ENCODE measurements around the gene SMC3.
"Not testable (repeated sequence)": the region's sequence is repeated elsewhere in the genome, so short reads cannot be mapped to it uniquely, and the experiment has no call there.

SMC3 gene

DNA sequence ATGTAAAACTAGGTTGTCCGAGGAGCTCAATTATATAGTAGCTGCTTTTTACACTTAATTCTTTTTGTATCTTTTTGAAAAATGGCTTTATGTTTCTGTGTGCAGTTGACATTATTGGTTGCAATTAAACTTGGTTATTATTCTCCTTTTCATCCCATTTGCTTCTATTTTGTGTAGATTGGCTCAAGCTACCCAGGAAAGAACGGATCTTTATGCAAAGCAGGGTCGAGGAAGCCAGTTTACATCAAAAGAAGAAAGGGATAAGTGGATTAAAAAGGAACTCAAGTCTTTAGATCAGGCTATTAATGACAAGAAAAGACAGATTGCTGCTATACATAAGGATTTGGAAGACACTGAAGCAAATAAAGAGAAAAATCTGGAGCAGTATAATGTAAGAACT lies 16.5 kb downstream of the SMC3 start:
- DNase-seq: no peak

DNA sequence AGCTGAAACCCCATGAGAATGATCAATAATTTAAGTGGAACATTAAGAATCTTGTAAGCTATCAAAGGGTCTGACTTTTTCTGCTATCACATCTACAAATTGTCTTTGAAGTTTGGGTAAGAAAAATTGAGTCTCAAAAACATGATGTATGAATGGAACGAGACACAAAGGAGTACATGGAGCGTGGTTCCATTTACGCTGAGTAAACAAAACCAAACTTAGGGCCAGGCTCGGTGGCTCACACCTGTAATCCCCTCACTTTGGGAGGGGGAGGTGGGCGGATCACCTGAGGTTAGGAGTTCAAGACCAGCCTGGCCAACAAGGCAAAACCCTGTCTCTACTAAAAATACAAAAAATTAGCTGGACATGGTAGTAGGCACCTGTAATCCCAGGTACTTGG lies 24.3 kb downstream of the SMC3 start:
- no peak for DNase-seq

DNA sequence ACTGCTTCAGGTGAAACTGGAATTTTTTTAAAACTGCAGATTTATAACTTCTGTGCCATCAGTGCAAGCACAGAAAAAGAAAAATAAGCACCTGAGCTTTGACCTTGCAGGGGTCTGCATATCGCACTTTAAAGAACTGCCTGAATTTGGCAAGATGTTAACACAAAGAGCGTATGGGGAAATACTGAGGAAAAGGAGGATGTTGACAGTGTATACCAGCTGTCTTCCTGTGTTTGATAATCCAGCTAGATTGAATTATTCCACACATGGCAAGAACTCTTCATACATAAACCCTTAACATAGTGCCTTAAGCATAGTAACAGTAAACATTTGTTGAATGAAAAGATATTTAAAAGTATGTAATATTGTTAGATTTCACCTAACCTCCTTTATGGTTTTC lies 30.0 kb downstream of the SMC3 start:
- DNase-seq: no peak

DNA sequence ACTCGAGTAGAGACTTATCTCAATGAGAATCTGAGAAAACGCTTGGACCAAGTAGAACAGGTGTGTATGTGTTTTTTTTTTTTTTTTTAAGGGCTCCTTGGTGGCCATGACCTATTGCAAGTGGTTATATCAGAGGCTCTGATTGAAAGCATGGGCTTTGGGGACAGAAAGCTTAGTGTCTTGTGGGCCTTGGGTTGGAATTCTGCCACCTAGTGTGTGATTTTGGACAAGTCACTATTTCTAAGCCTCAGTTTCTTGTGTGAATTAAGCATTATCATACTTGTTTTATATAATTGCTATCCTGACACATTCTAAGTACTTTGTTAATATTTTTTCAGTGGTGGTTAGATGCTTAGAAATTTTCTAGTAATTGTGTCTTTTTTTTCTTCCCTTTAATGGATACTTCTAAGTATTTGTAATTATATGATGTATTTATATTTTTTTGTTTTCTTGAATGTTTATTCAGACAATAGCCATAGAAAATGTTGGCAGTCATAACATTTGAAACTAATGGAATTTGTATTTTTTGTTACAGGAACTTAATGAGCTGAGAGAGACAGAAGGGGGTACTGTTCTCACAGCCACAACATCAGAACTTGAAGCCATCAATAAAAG lies 33.1 kb downstream of the SMC3 start:
- DNase-seq: peak; percentile 65 to 75 (median 68)

DNA sequence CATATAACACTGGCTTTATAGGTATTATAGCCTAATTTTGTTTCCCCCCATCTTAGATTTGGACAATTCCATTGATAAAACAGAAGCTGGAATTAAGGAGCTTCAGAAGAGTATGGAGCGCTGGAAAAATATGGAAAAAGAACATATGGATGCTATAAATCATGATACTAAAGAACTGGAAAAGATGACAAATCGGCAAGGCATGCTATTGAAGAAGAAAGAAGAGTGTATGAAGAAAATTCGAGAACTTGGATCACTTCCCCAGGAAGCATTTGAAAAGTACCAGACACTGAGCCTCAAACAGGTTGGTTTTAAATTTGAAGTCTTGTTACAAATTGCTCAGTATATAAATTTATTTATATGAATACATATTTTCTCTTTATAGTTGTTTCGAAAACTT lies 34.1 kb downstream of the SMC3 start:
- DNase-seq: no peak

DNA sequence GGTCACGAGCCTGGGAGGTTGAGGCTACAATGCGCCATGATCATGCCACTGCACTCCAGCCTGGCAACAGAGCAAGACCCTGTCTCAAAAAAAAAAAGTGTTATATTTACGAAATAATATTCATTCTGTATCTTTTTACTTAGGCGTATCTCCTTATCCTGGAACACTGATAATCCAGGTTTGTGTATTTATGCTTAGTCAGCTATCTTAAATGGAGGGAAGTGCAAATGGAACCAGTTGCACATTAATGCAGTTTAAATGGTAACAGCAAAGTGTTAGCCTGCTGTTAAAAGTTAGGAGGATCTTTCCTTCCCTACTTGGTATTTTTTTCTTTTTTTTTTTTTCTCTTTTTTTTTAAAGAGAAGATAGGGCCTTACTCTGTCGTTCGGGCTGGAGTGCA lies 40.6 kb downstream of the SMC3 start:
- no peak for DNase-seq

DNA sequence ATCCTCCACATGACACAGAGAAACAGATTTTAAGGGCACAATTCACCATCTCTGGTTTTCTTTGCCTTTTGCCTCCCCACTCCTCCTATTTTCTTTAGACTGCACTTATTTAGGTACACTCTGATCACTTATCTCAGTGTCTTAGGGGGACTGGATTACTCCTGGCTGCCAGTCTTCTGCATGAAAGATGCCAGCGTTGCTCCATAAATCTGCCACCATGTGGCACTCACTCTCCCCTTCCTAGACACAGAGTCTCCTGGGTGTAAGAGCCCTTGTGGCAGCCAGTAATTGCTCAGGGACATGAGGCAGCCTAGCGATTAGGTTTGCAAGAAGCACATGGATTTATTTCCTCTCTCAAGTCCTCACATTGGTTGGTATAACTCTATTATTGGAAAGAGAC lies 42.1 kb downstream of the SMC3 start:
- no peak for DNase-seq

DNA sequence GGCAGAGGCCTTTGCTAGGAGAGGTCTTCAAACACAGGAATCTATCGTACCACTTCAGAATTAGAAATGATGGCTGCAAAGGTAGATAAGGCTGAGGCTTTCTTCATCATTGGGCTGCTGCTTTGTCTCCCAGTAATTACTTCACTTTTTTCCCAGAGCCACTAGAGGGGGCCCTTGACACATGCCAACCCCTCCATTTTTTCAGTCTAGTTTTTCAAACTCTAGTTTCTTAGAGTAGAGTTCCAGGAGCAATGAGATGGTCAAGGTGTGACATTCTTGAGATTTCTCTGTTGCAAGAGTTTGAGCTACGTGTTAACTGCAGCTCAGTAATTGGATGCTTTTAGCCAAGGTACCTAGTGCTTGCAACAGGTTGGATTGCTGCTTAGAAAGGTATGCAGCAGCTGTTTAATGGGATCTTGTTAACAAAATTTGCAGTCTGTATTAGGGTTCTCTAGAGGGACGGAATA lies 42.8 kb downstream of the SMC3 start:
- DNase-seq: peak; percentile 58 to 65 (median 64)

DNA sequence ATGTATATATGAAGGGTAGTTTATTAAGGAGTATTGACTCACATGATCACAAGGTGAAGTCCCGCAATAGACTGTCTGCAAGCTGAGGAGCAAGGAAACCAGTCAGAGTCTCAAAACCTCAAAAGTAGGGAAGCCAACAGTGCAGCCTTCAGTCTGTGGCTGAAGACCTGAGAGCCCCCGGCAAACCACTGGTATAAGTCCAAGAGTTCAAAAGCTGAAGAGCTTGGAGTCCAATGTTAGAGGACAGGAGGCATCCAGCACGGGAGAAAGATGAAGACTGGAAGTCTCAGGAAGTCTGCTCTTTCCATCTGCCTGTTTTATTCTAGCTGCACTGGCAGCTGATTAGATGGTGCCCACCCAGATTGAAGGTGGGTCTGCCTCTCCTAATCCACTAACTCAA lies 43.3 kb downstream of the SMC3 start:
- not testable (repeated sequence) for DNase-seq

DNA sequence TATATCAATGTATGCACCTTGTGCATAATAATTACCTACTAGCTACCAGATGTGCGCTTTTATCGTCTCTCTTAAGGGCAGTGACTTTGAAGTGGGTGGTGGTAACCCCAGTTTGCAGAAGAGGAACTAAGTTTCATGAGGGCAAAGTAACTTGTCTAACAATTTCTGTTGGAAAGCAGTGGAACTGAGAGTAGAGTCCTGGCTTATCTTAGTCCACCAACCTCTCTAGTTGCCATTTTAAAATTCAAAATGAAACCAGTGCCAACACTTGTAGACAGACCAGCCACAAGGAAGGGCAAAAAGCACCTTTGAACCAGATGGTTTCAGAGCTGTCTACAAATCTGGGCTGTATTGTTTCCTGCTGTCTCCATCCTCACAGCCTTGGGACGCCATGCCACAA lies 44.6 kb downstream of the SMC3 start:
- peak in 2 of 3 donors; percentile 31 to 37 for DNase-seq

DNA sequence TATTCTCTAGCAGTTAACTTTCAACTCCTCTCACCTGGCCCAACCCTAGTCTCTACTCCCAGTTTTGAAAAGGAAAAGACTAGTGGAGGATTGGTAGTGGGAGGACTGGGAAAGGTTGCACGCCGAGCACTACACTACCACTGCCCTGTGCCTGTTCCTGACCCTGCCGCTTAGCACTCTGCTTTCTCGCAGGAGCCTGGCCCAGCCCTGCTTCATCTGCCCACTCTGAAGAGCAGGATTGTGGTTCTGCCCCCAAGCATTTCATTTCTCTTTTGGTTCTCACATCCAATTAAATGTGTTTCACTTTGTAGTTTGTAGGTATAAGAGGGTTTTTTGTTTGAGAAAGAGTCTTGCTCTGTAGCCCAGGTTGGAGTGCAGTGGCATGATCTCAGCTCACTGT lies 45.1 kb downstream of the SMC3 start:
- DNase-seq: no peak

DNA sequence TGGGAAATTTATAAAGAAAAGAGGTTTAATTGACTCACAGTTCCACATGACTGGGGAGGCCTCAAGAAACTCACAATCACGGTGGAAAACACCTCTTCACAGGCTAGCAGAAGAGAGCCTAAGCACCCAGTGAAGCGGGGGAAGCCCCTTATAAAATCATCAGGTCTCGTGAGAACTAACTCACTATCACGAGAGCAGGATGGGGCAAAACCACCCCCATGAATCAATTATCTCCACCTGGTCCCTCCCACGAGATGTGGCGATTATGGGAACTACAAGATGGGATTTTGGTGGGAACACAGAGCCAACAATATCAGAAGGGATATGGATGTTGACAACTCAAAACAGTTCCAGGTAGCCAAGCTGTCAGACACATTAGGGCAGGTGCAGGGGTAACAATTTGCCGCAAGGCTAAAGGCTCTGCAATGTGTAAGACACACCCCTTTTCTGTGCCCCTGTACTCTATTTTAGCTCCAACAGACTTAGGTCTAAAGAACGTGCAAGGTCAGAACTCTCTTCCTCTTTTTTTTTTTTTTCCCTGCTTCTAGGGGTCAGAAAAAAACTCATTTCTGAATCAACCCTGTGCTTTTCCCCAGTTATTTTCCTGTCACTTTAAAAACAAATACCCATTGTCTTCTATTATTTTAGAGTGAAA lies 46.0 kb downstream of the SMC3 start:
- DNase-seq: peak; percentile 39 to 75 (median 70)

DNA sequence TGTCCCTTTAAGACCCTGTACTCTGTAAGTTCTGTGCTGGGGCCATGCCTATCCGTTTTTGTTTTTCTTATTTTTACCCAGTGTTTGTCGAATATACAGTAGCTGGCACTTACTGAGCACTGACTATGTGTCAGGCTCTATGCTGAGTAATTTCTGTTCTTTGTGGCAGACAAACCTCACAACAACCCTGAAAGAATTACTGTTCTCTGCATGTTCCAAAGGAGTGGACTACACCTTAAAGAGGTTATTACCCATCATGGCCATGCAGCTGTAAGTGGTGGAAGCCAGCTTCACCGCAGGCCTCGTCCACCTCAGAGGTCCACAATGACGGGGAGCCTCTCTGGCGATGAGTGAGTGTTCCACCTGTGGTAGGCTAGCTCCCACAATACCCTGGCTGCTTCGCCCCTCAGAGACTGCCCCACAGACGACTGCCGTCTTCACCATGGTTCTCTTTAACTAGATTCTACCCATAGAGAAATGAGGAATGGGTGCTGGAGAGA lies 46.6 kb downstream of the SMC3 start:
- DNase-seq: no peak

DNA sequence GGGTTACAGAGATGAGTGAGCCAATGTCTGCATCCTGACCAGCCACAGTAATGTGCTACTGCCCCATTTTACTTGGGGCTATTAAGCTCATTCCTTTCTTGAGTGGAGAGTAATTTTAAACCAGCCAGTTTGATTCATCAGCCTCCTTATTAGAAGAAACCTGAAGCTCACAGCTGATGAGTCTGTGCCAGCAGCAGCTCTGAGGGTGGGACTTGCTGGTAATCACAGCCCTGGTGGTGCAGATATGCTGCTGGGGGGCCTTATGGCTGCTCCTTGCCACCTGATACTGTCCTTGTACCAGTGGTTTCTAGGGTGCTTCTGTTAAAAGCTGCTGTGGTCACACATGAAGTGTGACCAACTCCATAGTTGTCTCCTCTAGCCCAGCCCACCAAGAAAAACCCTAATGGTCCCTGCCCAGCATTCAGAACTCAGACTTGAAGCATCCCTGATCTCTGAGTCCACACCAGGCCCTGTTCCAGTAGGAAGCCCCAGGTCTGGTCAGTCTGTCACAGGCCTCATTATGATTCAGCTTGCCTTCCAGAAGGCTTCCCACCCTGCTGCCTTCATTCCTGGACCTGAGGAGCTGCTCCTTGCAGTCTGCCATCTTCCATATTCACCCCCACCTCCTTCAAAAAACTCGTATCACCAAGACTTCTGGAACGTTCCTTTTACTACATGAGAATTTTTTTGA lies 47.7 kb downstream of the SMC3 start:
- no peak for DNase-seq

DNA sequence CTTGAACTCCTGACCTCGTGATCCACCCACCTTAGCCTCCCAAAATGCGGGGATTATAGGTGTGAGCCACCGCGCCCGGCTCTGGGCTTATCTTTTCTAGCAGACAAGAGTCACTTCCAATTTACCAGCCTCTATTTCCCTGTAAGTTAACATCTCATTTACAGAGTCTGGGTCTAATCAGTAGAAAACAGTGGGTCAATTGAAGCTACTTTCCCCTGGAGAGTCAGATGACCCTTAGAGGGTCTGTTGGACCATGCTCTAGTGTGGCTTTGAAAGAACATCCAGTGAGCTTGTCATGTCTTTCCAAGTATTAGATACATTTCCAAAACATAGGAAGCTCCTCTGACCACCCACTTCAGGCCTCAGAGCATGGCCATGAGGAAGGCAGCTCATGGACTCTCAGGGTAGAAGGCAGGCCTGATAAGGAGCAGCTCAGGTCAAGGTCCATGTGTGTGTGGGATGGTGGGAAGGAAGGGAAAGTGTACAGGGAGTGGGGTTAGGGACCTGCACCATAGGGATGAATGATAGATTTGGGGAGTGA lies 49.1 kb downstream of the SMC3 start:
- DNase-seq: no peak

DNA sequence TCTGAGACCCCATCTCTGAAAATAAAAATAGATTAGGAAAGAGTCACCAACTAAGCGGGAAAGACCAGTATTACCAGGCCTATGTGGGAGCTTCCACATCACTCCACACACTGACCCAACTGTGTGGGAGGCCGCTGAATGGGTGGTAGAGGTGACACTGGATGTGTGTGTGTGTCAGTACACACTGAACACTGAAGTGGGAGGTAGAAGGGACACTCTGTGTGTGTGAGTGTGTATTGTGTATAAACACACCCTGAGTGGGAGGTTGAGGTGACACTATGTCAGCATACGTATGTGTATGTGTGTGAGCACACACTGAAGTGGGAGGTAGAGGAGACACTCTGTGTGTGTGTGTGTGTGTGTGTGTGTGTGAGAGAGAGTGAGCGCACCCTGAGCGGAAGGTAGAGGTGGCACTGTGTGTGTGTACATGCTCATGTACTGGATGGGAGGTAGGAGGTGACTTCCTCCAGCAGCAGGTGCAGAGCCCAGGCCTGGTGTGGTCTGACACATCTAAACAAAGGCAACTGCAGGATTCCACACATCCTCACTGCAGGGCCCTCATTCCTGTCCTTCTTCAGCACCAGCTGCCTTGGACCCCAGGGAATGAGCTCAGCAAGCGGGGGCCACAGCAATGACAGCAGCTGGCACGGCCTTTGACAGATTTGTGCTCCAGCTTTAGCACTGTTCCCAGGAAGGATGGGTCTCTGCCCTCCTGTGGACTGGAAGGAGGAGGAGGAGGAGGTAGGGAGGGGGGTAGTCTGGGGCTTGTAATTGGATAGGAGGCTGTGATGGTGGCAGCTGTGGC lies 50.1 kb downstream of the SMC3 start:
- DNase-seq: peak; percentile 50 to 66 (median 66)

DNA sequence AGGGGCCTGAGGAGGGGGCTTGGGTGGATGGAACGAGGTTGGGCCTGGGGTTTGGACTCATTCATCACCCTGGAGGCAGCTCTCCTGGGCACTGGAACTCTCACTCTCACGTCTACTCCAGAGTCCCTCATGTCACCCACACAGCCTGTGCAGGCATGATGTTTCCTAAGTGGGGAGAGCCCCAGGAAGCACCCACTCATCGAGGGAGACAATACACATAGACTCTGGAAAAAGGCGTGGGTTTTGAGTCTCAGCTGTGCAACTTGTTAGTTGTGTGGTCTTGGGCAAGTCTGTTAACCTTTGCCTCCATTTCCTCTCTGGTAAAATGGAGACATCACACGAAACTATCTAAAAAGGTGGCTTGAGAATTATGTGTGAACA lies 50.7 kb downstream of the SMC3 start:
- peak; percentile 66 to 78 (median 74) for DNase-seq

DNA sequence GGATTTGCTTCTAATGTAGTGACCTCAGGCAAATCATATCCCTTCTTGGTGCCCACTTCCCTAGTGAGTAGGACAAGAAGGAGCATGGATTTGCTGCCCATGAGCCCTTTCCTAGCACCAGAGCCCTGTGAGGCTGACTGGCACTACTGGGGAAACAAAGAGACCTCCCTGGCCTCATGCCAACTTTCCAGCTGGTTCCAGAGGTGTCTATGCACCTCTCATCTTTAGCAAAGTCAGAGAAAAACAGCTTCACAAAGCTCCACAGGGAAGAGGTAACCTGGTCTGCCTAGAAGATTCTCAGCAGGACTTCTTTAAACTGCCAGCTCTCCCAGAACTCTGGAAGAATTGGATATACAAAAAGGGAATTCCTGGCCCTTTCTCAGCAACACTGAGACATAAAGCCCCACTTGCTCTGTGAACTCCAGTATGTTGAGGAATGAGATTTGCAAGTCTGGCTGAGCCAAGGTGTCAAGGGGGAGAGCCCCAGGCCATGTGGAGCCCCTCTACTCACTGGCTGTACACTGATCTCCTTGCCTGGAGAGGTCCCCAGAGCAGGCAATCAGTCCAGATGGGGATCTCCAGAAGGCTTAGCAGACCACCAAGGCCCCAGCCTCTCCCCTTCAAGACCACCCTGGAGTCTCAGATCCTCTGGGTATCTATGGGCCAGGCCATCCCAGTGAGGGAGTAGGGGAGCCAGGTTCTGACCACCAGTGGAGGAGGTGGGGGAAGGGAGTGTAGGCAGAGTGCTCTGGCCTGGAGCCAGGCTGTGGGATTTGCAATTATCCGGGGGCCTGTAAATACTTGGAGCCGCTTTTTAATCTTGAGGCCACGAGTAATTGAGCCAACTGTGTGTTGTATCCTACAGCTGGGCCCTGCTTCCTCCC lies 52.3 kb downstream of the SMC3 start:
- no peak for DNase-seq

DNA sequence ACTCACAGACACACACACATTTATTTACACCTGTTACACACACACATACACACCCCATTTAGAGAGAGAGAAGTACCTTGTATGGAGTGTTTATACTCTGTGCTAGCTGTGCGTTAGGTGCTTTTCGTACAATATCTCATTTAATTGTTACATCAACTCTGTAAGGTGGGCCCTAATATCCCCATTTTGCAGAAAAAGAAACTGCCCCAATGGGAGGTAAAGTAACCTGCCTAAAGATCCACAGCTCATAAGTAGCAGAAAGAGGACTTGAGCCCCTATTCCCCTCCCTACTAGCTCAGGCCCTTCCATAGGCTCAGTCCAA lies 52.9 kb downstream of the SMC3 start:
- no peak for DNase-seq

DNA sequence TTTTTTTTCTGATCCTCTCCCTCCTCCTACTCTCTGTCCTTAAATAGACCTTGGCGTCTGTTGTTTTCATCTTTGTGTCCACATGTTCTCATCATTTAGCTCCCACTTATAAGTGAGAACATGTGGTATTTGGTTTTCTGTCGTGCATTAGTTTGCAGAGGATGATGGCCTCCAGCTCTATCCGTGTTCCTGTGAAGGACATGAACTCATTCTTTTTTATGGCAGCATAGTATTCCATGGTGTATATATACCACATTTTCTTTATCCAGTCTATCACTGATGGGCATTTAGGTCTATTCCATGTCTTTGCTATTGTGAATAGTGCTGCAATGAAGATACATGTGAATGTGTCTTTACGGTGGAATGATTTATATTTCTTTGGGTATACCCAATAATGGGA lies 55.8 kb downstream of the SMC3 start:
- not testable (repeated sequence) for DNase-seq

DNA sequence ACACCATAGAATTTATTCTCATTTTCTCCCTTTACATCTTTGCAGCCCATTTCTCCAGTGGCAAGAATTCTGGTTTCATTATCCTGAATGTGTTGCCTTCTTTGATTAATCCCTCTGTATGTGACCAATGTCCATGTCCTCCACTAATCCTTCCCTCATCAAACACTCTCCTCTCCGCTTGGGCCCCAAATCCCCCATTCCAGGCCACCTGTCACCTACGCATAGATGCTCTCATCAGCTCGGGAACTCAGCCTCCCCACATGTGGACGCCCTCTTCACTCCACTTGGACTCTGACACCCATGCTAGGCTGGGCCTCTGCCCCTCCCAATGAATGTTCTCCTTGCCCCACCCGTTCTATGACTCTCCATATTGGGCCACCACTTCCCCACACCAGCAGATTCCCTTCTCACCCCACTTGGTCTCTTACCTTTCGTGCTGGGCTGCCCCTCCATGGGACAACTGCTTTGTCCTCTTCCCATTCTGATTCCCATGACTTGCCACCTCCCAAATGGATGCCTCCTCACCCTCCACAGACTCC lies 57.9 kb downstream of the SMC3 start:
- DNase-seq: no peak

Data from suppressor macrophage treated with lipopolysaccharide for 1 hour (primary cell).